HG03457 (cell line): ENCODE results near the gene NOPCHAP1.
"Not testable (repeated sequence)": the region's sequence is repeated elsewhere in the genome, so short reads cannot be mapped to it uniquely, and the experiment has no call there.

ENCODE experiments used
- ATAC-seq: cut with Tn5 transposase; IDR thresholded peaks from one replicate; pipeline ENCODE4 v1.9.1; 2021; ENCODE audit warnings: moderate number of reproducible peaks; ENCODE audit not compliant: unreplicated experiment

NOPCHAP1 gene

GRCh38 chr12:104964167-104964855 lies 21.8 kb upstream of the NOPCHAP1 start:
- no peak for ATAC-seq

GRCh38 chr12:104964856-104965205 lies 21.3 kb upstream of the NOPCHAP1 start:
- no peak for ATAC-seq

GRCh38 chr12:104966677-104967076 lies 19.4 kb upstream of the NOPCHAP1 start:
- peak; percentile 67 for ATAC-seq

- ATAC-seq: no peak
These were observed 16.8 kb upstream of the NOPCHAP1 start for GRCh38 chr12:104969343-104969742.

- ATAC-seq: no peak
These were observed 14.8 kb upstream of the NOPCHAP1 start for GRCh38 chr12:104971306-104971705.

- ATAC-seq: no peak
These were observed 12.9 kb upstream of the NOPCHAP1 start for GRCh38 chr12:104973250-104973649.

- peak; percentile 96 for ATAC-seq
These were observed 11.4 kb upstream of the NOPCHAP1 start for GRCh38 chr12:104974626-104975290.

GRCh38 chr12:104975587-104976343 lies 10.4 kb upstream of the NOPCHAP1 start:
- no peak for ATAC-seq

GRCh38 chr12:104976703-104977102 lies 9.4 kb upstream of the NOPCHAP1 start:
- ATAC-seq: no peak

GRCh38 chr12:104977688-104978087 lies 8.4 kb upstream of the NOPCHAP1 start:
- ATAC-seq: not testable (repeated sequence)

GRCh38 chr12:104985206-104985605 lies 910 bp upstream of the NOPCHAP1 start:
- ATAC-seq: no peak

GRCh38 chr12:104990950-104991349 lies 4.8 kb downstream of the NOPCHAP1 start:
- no peak for ATAC-seq

GRCh38 chr12:104991565-104992128 lies 5.5 kb downstream of the NOPCHAP1 start:
- no peak for ATAC-seq

- no peak for ATAC-seq
These were observed 8.2 kb downstream of the NOPCHAP1 start for GRCh38 chr12:104994336-104994735.

GRCh38 chr12:104997541-104997940 lies 11.4 kb downstream of the NOPCHAP1 start:
- ATAC-seq: no peak

GRCh38 chr12:104998423-104999346 lies 12.6 kb downstream of the NOPCHAP1 start:
- no peak for ATAC-seq

- no peak for ATAC-seq
These were observed 13.2 kb downstream of the NOPCHAP1 start for GRCh38 chr12:104999347-104999685.

- ATAC-seq: no peak
These were observed 15.4 kb downstream of the NOPCHAP1 start for GRCh38 chr12:105001476-105001875.

- ATAC-seq: no peak
These were observed 27.8 kb downstream of the NOPCHAP1 start for GRCh38 chr12:105013892-105014291.

GRCh38 chr12:105014603-105015002 lies 28.5 kb downstream of the NOPCHAP1 start:
- no peak for ATAC-seq

GRCh38 chr12:105015543-105015942 lies 29.4 kb downstream of the NOPCHAP1 start:
- no peak for ATAC-seq
